ENCODE results near the gene CORO6.

The CORO6 gene

DNA sequence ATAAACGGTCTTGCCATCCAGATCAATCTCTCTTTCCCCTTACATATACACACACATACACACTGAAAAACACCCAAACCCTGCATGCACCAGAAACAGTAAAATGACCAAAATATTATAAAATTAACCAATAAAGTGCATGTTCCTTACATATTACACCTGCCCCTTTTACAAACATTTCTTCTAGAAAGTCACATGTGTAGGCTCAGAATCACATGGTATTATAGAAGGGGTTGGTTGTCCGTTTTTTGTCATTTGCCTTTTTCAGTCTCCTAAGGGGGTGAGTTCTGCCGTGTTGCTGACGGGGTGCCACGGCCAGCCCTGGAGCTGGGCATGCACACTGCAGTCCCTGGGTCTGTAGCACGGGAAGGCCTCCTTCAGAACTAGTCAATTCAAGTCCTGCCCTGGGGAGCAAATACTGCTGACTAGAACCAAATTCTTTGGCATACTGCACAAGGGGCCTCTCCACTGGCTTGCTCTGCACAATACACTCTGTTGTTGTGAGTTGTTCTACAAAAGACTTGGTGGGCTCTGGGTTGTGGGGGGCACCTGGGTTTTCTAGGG is 8.0 kb upstream of the CORO6 start:
- DNase-seq = no peak

DNA sequence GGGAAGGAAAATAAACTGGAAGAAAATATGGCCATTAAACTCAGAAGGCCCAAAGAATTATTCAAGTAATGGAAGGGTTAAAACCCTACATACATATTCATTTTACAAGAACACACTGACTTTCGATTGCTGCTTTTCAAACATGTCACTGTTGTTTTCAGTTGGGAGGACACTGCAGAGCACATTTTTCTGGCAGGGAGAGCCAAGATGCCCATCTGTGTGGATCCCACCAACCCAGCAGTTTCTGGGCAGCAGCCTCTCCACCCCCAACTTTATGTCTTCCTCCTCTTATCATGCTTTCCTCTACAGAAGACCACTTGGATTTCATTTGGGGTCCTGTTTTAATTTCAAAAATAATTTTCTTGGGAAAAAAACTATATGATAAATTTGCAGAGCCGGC is 7.1 kb upstream of the CORO6 start:
- no peak for DNase-seq

DNA sequence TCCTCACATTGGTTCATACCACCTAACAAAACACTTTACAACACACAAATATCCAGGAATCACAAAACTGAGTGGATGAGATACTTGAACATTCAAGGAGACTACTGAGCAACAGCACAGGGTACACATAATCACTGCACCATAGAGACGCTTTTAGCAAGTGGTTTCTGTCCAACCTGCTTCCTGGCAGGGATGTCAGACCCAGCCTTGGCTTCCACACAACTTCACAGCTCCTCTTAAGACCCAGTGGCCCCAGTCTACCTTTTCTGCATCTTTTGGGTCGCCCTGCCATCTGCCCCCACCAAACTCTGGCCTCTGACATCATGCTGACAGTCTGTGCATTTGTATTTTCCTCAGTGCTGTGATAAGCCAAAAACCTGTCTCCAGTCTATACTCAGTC is 5.9 kb upstream of the CORO6 start:
- no peak for DNase-seq

DNA sequence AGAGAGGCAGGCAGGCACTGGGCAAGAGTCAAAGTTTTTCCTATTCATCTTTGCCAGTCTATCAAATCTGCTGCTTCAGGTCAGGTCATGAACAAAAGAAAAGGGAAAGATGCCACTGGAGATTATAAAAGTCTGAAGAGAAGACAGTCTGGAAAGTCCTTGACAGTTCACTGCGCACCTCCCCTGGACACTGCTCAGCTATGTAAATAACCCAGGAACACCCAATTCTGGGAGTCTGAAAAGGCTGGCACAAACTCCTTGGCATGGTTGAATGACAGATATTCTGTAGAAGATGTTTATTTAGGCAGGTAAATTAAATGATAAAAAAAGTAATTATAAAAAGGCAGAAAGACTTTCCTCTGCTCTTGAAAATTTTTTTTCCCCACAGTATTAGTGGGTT is 5.2 kb upstream of the CORO6 start:
- no peak for DNase-seq

DNA sequence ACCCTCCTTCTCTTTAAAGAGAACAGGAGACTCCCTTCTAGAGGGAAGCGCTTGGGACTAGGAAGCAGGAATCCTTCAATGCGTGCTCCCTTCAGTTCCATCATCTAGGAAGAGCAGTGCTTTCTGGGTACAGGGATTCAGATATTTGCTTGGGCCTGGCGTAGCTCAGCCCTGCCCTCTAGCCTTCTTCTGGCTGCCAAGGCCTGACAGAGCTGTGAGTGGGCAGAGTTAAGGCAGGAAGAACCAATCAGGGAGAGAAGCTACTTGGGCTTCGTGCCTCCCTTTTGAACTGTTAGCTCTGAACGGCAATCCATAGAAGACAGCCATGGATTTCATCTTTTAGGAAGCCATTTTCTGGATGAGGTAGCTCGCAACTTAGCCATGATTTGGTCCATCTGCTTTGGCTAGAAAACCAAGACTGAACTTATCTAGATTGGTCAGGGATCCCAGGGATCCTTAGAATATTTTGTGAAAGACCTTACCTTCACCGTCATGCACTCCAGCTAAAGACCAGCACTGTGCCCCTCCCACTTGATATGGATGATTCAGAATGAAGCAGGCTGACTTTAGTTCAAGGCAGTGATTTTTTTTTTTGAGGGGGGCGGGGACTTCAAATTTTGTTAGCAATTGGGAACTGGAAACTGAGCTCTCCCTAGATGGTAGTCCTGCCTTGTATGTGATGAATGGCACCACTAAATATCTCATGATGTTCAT is 2.5 kb upstream of the CORO6 start:
- DNase-seq = peak; percentile 21

DNA sequence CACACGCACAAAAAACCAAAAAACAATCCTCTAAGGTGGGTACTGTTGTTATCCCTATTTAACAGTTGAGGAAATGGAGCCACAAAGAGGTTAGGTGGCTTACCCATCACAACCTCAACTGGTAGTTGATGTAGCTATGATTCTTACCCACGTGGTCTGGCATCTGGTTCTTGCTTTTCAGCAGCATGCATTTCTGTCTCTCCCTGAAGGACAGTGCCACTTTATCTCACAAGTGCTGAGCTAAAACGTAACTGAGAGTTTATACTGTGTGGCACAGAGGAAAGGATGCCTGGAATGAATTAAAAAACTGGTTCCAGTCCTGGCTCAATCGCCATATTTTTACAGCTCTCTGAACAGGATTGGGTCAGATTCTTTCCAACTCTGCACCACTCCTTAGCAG is 1.9 kb upstream of the CORO6 start:
- peak; percentile 68 for DNase-seq

DNA sequence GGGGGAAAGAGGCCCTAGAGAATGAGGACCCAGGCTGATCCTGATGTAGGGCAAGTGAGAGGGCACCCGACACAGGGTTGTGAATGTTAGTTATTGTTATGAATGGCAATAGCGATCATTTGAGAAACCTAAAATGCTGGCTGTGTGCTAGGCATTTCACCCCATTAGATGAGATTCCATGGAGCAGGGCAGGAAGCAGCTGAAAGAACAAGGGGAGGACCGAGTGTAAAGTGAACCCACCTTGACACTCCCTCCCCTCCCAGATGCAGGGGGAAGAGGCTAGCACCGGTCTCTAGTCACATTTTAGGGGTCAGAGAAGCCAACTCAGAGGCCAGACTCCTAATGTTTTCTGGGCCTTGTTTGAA is 553 bp upstream of the CORO6 start:
- no peak for DNase-seq

DNA sequence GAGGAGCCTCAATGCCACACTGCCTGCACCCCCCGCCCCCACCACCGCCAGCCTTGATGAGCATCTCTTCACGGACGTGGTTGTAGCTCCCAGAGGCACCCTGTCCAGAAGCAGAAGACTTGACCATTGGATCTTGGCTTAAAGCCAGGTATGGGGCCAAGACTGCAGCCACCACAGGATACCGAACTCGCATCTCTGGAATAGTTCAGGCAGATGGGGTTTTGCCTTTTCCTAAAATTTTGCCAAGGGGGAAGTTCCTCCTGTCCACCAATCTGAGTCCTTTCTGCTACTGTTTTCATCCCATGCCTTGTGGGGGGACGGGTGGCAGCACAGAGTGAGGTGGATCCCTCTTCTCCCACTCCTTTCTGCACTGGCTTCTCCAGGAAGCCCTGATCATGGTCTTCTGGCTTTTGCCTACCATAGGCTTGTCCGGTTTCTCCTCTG is 939 bp downstream of the CORO6 start:
- no peak for DNase-seq

DNA sequence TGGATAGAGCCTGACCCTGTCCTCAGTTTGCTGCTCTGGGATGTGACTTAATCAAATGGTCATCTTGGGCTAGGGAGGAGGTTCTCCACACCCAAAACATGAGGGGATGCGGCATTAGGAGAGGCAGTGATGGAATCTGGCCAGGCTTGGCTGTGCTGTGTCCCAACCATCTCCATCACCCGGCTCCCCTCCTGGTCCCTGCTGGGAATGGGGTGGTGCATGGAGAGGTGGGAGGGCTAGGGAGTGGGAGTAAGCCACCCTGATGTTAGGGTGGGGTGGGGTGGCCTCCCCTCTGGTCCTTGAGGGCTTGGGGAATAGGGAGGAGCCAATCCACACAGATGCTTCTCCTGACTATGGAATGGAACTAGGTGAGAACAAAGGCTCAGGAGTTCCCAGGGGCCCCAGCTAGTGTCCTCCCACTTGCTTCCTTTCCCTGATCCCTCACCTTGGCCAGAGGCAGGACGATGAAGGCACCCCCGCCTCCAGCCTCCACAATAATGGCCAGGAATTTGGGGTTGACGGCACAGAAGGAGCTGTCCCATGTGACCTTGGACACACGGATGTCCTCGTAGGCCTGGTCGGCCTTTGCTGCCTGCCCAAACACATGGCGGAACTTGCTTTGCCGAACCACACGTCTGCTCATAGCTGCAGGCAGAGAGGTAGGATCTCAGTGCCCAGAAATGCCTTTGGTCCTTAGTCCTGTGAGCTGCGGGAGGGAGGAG is 1.8 kb downstream of the CORO6 start:
- DNase-seq = no peak

DNA sequence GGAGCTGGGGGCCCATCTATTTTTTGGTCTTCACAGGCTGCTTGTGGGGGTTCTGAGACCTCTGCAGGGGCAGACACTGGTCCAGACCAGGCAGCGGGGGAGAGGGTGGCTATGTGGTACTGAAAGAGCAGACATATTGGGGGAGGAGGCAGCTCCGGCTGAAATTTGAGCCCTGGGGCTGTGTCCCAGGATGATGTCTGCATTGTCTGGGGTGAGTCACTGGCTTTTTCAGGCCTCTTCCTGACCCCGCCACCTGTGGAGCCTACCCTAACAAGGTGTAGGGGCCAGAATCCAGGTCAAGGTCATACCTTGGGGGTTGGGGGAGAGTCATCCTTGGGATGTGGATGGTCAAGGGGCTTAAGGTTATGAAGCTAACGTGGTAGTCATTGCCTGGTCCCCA is 2.4 kb downstream of the CORO6 start:
- DNase-seq = no peak

DNA sequence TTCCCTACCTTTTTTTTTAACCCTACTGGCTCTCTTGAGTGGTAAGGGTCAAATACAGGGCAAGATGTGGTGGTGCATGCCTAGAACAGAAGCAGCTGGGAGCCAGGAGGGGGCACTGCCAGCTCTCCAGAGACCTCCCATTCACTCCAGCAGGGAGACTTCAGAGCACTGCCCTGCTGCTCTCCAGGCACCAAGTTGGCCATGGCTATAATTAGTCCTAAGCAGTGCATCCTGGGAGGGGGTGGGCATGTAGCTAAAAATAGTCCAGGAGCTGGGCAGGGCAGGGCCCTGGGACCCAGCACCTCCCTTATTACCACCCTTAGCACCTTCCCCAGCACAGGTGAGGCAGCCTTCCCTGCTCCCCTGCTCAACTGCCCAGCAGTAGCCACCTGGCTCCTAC is 3.5 kb downstream of the CORO6 start:
- DNase-seq = peak; percentile 26

DNA sequence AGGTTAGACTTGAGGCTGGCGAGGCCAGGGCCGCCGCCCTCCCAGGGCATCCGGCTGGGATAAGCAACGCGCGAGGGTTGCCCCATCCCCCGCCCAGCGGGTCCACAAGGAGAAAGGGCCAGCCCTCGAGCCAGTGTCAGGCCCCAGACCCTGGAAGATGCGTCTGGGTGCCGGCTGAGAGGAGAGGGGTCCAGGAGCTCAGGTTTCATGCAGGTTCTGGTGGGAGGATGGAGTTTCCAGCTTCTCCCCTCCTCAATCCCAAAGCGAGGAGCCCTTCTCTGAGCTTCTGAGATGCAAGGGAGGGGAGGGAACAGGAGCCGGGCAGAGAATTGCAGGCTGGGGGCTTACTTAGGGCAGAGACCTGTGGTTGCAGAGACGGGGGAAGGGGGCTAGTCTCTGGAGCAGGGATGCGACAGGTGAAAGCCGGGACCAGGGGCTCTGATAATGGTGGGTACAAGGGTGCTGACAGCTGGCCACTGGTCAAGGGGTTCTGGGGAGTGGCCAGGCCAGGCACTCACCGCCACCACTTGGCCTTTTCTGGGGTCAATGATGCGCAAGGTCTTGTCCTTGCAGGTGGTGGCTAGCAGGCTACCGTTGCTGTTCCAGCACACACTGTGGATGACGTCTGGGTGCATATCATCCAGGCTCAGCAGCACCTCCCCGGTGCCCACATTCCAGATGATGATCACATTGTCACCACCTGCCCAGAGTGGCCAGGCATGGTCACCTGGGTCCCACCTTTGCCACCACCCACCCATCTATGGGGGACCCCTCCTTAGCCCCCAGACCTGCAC is 4.2 kb downstream of the CORO6 start:
- no peak for DNase-seq

DNA sequence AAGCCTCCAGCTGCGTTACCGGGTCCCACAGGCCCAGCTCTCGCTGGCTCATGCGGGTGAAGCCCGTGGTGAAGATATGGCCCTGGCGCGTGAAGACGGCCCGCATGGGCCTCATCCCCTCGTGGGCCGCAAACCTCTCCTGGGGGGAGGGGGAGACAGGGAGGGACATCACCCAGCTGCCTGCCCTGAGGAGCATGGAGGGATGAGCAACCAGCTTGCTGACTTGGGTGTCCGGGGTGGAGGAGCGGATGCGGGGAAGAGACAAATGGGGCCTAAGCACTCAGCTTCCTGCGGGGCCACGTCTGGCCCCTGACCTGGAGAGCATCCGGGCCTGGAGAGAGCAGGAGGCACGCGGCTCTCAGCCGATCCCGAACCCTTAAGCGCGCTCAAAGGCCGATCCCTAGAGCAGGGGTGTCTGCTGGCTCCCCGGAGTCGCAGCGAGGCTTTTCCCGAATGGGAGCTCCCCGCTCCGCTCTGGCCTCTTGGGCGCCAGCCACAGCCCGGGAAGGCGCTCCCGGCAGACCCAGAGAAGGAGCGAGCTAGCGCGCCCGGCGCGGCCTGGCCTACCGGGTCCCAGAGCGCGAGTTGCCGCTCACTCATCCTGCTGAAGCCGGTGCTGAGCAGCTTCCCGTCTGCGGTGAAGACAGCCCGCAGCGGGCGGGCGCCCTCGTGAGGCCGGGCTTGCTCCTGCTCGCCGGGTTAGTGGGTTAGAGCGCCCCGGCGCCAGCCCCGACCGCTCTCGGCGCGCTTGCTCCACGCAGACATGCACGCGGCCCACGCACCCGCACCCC is 5.0 kb downstream of the CORO6 start:
- DNase-seq = peak; percentile 95

DNA sequence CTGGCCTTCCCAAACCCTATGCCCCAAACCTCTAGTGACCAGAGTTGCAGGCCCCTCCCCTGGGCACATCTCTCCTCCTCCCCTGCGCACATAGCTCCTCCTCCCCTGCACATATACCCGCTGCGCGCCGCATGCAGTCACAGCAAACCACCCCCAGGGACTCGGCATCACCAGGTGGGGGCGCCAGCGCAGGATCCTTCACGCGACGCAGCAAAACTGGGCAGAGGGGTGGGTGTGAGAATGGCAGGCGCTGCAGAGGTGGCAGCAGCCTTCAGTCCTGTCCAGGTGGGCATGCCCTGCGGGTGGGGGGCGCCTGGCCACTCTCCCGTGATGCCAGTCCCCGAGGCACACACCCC is 5.6 kb downstream of the CORO6 start:
- peak; percentile 97 for DNase-seq

DNA sequence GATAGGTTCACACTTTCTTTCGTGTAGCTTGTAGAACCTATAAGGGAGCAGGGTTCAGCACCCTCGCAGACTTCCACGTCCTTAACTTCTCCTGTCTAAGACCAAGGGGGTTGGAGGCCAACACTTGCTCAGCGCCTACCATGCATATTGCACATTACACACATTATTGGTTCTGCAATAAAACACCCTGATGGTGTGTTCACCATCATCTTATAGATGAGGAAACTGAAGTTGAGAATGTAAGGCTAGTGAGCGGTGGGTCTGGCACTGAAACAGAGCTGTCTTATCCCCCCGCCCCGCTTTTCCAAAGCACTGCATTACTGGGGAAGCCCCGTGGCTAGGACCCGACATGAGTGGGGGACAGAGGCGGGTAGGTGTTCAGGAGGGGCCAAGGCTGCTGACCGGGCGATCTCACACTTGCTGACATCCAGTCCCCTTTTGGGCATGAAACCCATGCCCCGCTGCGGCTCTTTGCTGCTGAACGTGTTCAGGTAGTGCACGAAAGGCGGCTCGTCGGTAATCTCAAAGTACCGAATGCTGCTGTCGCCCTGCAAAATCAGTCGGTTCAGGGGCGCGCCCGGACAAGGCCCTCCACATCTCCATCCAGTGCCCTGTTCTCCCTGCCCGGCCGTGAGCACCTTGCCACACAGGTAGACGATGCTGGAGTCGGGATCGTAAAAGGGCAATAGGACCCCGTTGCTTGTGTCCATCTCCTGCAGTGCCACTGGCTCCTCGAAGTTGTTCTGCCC is 6.2 kb downstream of the CORO6 start:
- peak; percentile 26 for DNase-seq

DNA sequence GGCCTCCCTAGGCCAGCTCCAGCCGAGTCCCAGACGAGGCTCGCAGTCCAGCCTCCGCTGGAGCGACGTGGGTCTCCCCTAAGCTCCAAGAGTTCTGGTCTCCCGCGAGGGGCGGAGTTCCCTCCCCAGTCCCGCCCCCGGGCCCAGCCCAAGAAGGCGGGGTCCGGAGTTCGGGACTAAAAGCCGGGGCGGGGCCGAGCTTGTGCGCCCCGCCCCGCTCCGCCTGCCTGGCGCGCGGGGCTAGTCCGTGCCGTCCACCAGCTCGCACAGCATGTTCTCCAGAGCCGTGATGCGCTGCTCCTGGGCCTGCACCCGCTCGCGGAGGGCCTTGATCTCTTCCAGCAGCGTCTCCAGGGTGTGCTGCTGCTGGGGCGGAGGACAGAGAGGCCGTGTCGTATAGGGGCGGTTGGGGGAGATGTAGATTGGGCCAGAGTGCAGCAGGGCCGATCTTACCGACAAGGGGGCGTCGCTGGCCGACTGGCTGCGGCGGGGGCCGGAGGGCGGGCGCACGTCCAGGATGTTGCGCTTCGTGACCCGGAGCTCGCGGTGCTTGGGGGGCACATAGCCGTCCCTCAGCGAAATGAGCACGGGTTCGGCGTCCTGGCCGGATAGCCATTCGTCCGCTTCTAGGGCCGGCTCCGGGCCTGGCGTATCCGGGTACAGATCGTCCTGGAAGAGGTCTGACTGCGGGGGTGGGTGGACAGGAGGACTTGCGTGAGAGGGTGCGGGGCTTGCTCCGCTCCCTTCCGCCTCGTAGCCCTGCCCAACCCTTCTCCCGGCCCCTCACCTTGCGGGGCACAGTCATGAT is 7.0 kb downstream of the CORO6 start:
- DNase-seq = peak; percentile 91

DNA sequence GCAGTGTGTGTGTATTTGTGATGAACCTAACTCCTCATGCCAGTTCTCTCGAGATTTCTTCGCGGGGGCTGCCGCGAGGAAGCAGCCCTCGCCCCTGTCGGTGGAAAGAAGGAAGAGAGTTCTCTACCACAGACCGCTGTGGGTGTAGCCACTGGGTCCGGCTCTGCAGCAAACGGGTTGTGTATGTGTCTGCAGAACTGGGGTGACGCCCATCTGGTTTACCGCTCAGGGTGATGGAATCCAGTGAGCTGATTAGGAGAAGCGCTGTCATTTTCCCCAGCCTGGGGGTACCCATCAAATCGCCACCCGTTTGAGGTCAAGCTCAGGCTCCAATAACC is 7.7 kb downstream of the CORO6 start:
- peak; percentile 72 for DNase-seq

DNA sequence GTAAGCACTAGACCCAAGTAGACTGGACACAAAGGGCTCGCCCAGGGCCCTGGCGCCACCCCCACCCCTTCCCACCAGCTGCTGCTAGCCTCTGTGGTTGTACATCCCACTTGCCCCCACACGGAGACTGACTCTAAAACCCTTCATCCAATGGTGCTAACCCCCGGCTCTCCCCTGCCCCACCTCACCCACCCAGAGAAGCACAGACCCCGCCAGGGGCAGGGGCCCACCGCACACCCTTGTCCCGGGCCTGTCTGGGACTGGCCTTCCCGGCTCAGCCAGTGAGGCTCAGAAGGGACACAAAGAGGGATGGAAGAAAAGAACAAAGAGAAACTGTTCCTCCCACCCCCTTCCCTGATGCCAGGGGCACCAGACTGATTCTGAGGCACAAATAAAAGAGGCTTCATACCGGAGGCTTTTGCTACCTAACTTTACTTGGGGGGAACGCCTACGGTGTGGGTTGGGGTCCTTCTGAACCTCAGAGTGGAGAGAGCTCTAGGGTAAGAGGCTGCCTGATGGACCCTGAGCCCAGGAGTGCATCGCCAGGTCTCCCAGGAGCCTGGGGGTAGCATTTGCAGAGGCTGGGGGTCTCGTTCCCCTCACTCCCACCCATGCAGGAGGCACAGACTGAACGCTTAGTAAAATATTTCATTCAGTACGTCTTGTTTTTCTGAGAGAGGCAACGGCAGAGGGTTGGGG is 8.2 kb downstream of the CORO6 start:
- DNase-seq = no peak

DNA sequence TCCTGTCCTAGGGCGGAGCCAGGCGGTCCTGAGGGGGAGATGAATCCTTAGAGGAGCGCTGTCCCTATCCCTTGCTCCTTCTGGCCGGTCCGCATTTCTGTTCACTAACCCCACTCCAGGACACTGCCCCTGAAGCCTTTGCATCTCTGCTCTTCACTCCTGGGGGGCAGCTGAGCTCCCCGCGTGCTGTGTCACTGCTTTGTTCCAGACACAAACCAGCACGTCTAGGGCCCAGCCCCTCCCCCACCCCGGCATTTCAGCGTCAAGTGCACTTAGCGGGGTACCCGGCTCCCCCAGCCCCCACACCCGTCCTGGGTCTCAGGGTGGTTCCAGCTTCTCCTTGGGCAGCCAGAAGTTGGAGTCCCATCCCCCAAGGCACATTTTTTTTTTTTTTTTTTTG is 8.9 kb downstream of the CORO6 start:
- DNase-seq = no peak

DNA sequence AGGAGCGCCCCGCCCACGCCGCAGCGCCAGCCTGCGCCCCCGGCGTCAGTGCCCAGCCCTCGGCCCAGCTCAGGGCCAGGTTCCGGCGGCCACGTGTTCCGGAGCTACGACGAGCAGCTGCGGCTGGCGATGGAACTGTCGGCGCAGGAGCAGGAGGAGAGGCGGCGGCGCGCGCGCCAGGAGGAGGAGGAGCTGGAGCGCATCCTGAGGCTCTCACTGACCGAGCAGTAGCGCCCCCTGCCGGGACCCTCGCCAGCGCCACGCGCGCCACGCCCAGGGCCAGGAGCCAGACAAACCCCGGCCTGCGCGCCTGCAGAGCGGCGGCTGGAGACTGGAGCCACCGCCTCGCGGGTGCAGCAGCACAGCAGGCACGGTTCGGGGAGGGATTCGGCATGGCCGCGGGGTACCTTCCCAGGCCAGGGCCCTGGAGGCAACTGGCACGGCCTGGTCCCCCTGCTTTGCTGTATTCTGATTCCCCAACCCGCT is 9.3 kb downstream of the CORO6 start:
- DNase-seq = peak; percentile 98
